Activated T-helper 9 cell treated with anti-CD3 and anti-CD28 coated beads, Interleukin-2, amount 50 U/mL, for 16 hours (primary cell): ENCODE measurements around the gene PIGL.
A peak's percentile ranks its signal among the peaks of the same experiment; 100 is the strongest.
"Not testable (repeated sequence)": the region's sequence is repeated elsewhere in the genome, so short reads cannot be mapped to it uniquely, and the experiment has no call there.

Experiments used
- DNase-seq: peaks from one replicate; pipeline ENCODE4 v3.0.0-alpha.2; 2020; ENCODE audit warnings: low read depth

PIGL gene

DNA sequence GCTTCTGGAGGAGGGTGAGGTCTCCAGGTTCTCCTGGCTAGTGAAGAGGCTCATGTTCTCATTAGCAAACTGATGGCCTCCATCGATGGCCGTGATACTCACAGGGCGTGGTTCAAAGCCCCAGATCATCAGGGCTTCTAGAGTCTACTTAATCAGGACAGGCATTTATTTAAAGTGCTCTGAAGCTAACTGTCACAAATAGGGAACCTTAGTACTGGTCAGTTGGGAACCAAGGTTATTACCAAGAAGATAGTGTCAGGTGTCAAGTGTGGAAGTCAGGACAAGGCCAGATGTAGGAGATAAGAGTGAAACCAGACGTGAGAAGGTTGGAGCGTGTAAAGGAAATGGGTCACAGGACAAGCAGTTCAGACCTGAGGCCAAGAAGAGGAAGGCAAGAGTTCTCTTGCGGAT is 56.9 kb downstream of the PIGL start:
- DNase-seq: no peak

DNA sequence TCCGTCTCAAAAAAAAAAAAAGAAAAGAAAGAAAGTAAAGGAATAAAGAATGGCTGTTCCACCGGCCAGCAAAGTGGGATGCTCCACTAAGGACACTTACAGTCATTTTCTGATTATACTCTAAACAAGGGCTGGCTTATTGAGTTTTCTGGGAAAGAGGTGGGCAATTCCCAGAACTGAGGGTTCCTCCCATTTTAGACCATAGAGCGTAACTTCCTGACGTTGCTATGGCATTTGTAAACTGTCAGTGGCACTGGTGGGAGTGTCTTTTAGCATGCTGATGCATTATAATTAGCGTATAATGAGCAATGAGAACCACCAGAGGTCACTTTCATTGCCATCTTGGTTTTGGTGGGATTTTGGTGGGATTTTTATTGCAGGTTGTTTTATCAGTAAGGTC is 58.0 kb downstream of the PIGL start:
- no peak for DNase-seq

- DNase-seq: no peak
These were observed 60.2 kb downstream of the PIGL start for GRCh38 chr17:16277163-16277562.

GRCh38 chr17:16281351-16281750 is 64.3 kb downstream of the PIGL start:
- no peak for DNase-seq

DNA sequence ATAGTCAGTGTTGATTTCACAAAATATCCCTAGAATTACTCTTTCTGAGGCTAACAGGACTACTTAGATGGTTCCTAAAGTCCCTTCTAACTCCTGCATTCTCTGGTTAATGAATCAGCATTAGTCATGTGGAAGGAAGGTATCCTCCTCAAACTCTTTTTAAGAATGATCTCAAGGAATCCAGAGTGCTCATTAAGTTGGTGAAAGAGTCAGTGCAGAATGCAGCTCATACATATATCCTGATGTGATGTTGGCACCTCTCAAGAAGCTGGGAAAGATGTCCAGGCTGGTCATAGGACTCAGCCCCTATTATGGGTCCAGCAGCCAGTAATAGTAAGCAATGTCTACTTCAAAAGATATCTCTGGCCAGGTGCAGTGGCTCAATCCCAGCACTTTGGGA is 65.5 kb downstream of the PIGL start:
- DNase-seq: no peak

DNA sequence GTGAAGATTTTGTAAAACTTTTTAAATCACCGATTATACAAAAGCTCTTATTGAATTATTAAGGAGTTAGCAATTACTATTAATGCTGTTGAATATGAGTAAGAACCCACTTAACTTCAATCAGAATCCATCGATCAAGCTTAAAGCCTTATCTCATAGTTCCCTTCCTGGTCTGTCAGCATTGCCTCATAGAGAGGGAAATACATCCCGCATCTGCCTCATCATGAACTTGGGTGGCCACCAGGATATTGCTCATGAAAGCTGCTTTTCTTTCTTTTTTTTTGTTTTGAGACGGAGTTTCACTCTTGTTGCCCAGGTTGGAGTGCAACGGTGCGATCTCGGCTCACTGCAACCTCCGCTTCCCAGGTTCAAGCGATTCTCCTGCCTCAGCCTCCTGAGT is 66.7 kb downstream of the PIGL start:
- DNase-seq: no peak

- DNase-seq: no peak
These were observed 68.6 kb downstream of the PIGL start for GRCh38 chr17:16285646-16286008.

- peak; percentile 54 for DNase-seq
These were observed 69.3 kb downstream of the PIGL start for GRCh38 chr17:16286009-16286946.

- no peak for DNase-seq
These were observed 70.0 kb downstream of the PIGL start for GRCh38 chr17:16286947-16287562.

GRCh38 chr17:16287563-16288027 is 70.6 kb downstream of the PIGL start:
- no peak for DNase-seq

- DNase-seq: no peak
These were observed 72.0 kb downstream of the PIGL start for GRCh38 chr17:16288860-16289571.

DNA sequence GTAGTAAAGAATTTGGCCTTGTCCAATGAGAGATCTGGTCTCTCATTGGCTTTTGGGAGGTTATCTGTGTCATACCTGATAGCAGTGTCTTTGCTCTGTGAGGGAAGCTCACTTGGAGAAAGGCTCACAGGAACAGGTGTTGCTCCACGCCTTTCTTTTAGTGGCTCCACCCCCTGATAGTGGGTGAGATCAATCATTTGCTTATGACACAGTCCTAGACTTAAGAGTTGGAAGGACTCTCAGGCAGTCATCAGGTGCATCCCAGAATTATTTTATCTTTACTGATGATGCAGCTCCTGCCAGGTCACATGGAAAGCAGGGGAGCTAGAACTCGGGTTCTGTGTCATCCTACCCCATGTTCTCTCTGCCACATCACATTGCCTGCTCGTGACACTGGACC is 76.9 kb downstream of the PIGL start:
- no peak for DNase-seq

DNA sequence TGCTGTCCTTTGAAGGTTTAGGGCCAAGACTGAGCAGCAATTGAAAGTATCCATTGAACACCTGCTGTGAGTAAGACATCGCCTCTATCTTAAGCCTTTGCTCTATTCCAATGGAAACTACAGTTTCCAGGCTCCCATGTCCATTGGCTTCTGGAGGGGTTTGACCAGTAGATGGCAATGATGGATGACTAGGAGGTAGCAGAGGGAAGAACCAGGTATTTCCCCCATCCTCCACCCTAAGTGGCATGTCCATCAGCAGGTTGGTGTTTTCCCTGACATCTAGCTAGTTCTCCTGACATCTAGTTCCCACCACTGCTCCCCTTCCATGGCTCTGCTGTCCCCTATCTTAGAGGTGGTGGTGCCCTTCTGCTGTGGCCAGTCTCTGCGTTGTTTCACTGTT is 77.5 kb downstream of the PIGL start:
- no peak for DNase-seq

GRCh38 chr17:16296072-16296471 is 79.1 kb downstream of the PIGL start:
- DNase-seq: not testable (repeated sequence)

GRCh38 chr17:16297367-16298139 is 80.5 kb downstream of the PIGL start:
- no peak for DNase-seq

- no peak for DNase-seq
These were observed 81.2 kb downstream of the PIGL start for GRCh38 chr17:16298140-16298662.

DNA sequence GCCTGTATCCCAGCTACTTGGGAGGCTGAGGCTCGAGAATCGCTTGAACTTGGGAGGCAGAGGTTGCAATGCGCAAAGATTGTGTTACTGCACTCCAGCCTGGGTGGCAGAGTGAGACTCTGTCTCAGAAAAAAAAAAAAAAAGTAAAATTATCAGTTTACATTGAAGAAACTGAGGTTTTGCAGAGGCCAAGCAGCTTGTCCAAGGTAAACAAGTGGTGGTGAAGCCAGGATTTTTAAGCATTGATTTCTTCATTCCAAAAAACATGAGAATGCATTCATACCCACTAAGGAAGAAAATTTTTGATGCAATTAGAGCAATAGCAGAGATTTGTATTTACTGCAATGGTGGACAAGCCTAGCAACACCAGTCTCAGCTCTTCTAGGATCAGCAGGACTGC is 83.5 kb downstream of the PIGL start:
- DNase-seq: no peak

GRCh38 chr17:16301963-16302855 is 85.2 kb downstream of the PIGL start:
- no peak for DNase-seq

GRCh38 chr17:16302856-16303255 is 85.8 kb downstream of the PIGL start:
- DNase-seq: no peak

- no peak for DNase-seq
These were observed 87.8 kb downstream of the PIGL start for GRCh38 chr17:16304830-16305229.

GRCh38 chr17:16306211-16306610 is 89.2 kb downstream of the PIGL start:
- DNase-seq: no peak
